GM18519 (cell line): ENCODE results near the gene PKD1.

ENCODE experiments used
- ATAC-seq: cut with Tn5 transposase; IDR thresholded peaks from one replicate; pipeline ENCODE4 v1.9.1; 2021; ENCODE audit warnings: mild to moderate bottlenecking, moderate library complexity; ENCODE audit not compliant: unreplicated experiment, low FRiP score

PKD1 gene

GRCh38 chr16:2039274-2040031 is 96.2 kb downstream of the PKD1 start:
- no peak for ATAC-seq
